GM12878 (cell line): ENCODE results near the gene SLC7A10. TPM values are rescaled to one million over a fixed set of nuclear protein-coding genes. Genes with fewer than 3 reads are reported as not detected.

Experiments
- ATAC-seq: fragments of 200-7000 bp; cut with Tn5 transposase; 3 replicates; pipeline ENCODE4 v1.9.1; 2020; ENCODE audit warnings: mild to moderate bottlenecking, moderate library complexity
- BruUV-seq: library from RNA; stranded (reverse); fragments of 400-500 nt; replicated peaks from 2 replicates; lab custom pipeline; 2021; lab: Mats Ljungman, UMichigan
- CTCF ChIA-PET: fragments of 300-600 bp; sonication (Branson Sonifier 250); formaldehyde crosslinking; extraction: SDS; loops from one replicate; lab custom pipeline; 2021; ENCODE audit warnings: inconsistent platforms; lab: Yijun Ruan, JAX
- POLR2A ChIA-PET: fragments of 350-600 bp; formaldehyde crosslinking; extraction: SDS; loops from one replicate; lab custom pipeline; 2021; ENCODE audit warnings: inconsistent platforms; lab: Charles Lee
- RAD21 ChIA-PET: fragments of 300-600 bp; sonication (Branson Sonifier 250); formaldehyde crosslinking; loops from one replicate; lab custom pipeline; 2023; ENCODE audit warnings: antibody characterized with exemption; ENCODE audit not compliant: unreplicated experiment; lab: Charles Lee
- SMC1A ChIA-PET: fragments of 300-600 bp; sonication (Branson Sonifier 250); formaldehyde crosslinking; loops from one replicate; lab custom pipeline; 2023; ENCODE audit not compliant: unreplicated experiment, uncharacterized antibody; lab: Charles Lee
- DNase-seq: peaks from one replicate; pipeline ENCODE4 v3.0.0-alpha.2; 2011; ENCODE audit warnings: low read depth, low spot score
- FAIRE-seq: peaks from 3 replicates; lab custom pipeline; 2011; peaks lifted over from hg19 to GRCh38; lab: Jason Lieb, UNC
- H2AFZ ChIP-seq: 2 replicates; pipeline ENCODE4 v1.6.0; 2011; ENCODE audit warnings: low read depth, low read length, control low read depth; ENCODE audit not compliant: control insufficient read depth
- H3K27ac ChIP-seq: 2 replicates; pipeline ENCODE4 v1.5.1; 2011; ENCODE audit warnings: control low read depth; ENCODE audit not compliant: control insufficient read depth, insufficient read depth
- H3K27me3 ChIP-seq, 2 experiments: replicated peaks in 1 of 2; 2 replicates each; pipeline versions ENCODE4 v1.6.0 to v1.6.1; 2011; ENCODE audit warnings: low read length in 1 of 2; ENCODE audit not compliant: control insufficient read depth in 2 of 2, insufficient read depth in 2 of 2
- H3K36me3 ChIP-seq, 2 experiments: 2 replicates each; pipeline ENCODE4 v1.5.1; 2011; ENCODE audit warnings: low read length in 1 of 2; ENCODE audit not compliant: control insufficient read depth in 2 of 2, insufficient read depth in 2 of 2
- H3K4me1 ChIP-seq: 2 replicates; pipeline ENCODE4 v1.6.1; 2011; ENCODE audit warnings: mild to moderate bottlenecking, low read length, moderate library complexity, mixed read lengths; ENCODE audit not compliant: control insufficient read depth, insufficient read depth
- H3K4me2 ChIP-seq: 2 replicates; pipeline ENCODE4 v1.6.0; 2011; ENCODE audit warnings: control low read depth; ENCODE audit not compliant: control insufficient read depth, insufficient read depth
- H3K4me3 ChIP-seq: fragments of 200-600 bp; sonication (generic); 2 replicates; pipeline ENCODE4 v1.5.1; 2016
- H3K79me2 ChIP-seq: 2 replicates; pipeline ENCODE4 v1.6.0; 2011; ENCODE audit warnings: low read length; ENCODE audit not compliant: control insufficient read depth, insufficient read depth
- H3K9ac ChIP-seq: 2 replicates; pipeline ENCODE4 v1.8.0; 2011; ENCODE audit warnings: low read length, control low read depth, mixed read lengths; ENCODE audit not compliant: control insufficient read depth, insufficient read depth
- H3K9me3 ChIP-seq: replicated peaks from 3 replicates; pipeline ENCODE4 v1.5.1; 2011; ENCODE audit warnings: mild to moderate bottlenecking, low read length; ENCODE audit not compliant: control insufficient read depth, insufficient read depth
- H4K20me1 ChIP-seq: 2 replicates; pipeline ENCODE4 v1.6.0; 2011; ENCODE audit not compliant: control insufficient read depth, insufficient read depth
- BCL3 ChIP-seq: IDR thresholded peaks from 2 replicates; pipeline ENCODE4 v1.6.1; 2011; ENCODE audit warnings: borderline replicate concordance, low read depth, mild to moderate bottlenecking, moderate library complexity, low read length; ENCODE audit not compliant: insufficient read depth, poor library complexity, severe bottlenecking
- EGR1 ChIP-seq, 2 experiments: IDR thresholded peaks; 1 replicate in 1 of 2; 2 replicates in 1 of 2; pipeline ENCODE4 v1.6.1; 2011 to 2012; ENCODE audit warnings: low read depth in 2 of 2, low read length in 2 of 2, borderline replicate concordance in 1 of 2, mild to moderate bottlenecking in 1 of 2, moderate library complexity in 1 of 2
- KDM1A ChIP-seq: fragments of 200-600 bp; sonication (generic); IDR thresholded peaks from 2 replicates; pipeline ENCODE4 v1.6.1; 2016; ENCODE audit warnings: borderline replicate concordance
- MTA2 ChIP-seq: fragments of 450-650 bp; IDR thresholded peaks from 2 replicates; pipeline ENCODE4 v1.6.1; 2016; ENCODE audit warnings: low read depth, mild to moderate bottlenecking, moderate library complexity
- NFIC ChIP-seq: IDR thresholded peaks from 2 replicates; pipeline ENCODE4 v1.6.1; 2012; ENCODE audit warnings: low read depth, mild to moderate bottlenecking, inconsistent platforms, low read length, moderate library complexity
- PBX3 ChIP-seq: IDR thresholded peaks from 2 replicates; pipeline ENCODE4 v1.6.1; 2011; ENCODE audit warnings: mild to moderate bottlenecking, low read depth, low read length, moderate library complexity; ENCODE audit not compliant: insufficient replicate concordance
- POLR2AphosphoS2 ChIP-seq: IDR thresholded peaks from 2 replicates; pipeline ENCODE4 v1.6.1; 2011; ENCODE audit warnings: low read depth, mild to moderate bottlenecking, low read length, improper control_type of control experiment, moderate library complexity
- SKIL ChIP-seq: fragments of 450-650 bp; IDR thresholded peaks from 2 replicates; pipeline ENCODE4 v1.6.1; 2017; ENCODE audit warnings: mild to moderate bottlenecking, low read depth, inconsistent platforms; ENCODE audit not compliant: poor library complexity, severe bottlenecking
- TCF7 ChIP-seq: IDR thresholded peaks from 2 replicates; pipeline ENCODE4 v1.6.1; 2014; ENCODE audit warnings: antibody characterized with exemption, borderline replicate concordance
- ZNF24 ChIP-seq: fragments of 450-650 bp; IDR thresholded peaks from 2 replicates; pipeline ENCODE4 v1.6.1; 2017; ENCODE audit warnings: antibody characterized with exemption, mild to moderate bottlenecking
- ZNF592 ChIP-seq: fragments of 450-650 bp; IDR thresholded peaks from 2 replicates; pipeline ENCODE4 v1.6.1; 2017; ENCODE audit warnings: mild to moderate bottlenecking, moderate library complexity
- WGBS: methylation state at CpG from one replicate; pipeline ENCODE4 v1.1.6; 2016; ENCODE audit warnings: low lambda C conversion rate; ENCODE audit not compliant: insufficient replicate concordance, insufficient coverage; ENCODE audit errors: missing lambda C conversion rate; 5-methylcytosine and 5-hydroxymethylcytosine counted together
- in situ Hi-C: fragments of 300-500 bp; cut with MboI; formaldehyde crosslinking; loops from 9 replicates; pipeline ENCODE4 v1.14.3; 2018; ENCODE audit warnings: mixed read lengths
- intact Hi-C: fragments of 100-400 bp; cut with micrococcal nuclease; formaldehyde crosslinking; loops from one replicate; pipeline ENCODE4 v1.14.2; 2022; ENCODE audit not compliant: unreplicated experiment
- polyA plus RNA-seq, 11 experiments: library from polyadenylated mRNA; depleted of rRNA in 4 of 11; unstranded in 6 of 11; stranded (reverse) in 5 of 11; fragments of >200 nt; fragmentation: Nextera tagmentation in 4 of 11; fragmentation: Illumina TruSeq in 1 of 11; extraction: Ambion mirVana in 4 of 11; extraction: Trizol in 1 of 11; gene quantifications; 1 replicate in 1 of 11; 2 replicates in 10 of 11; pipeline versions ENCODE4 v1.2.1 to v1.2.3, GENCODE V29; 2011 to 2016; ENCODE audit warnings: inconsistent platforms in 2 of 11, missing spikeins in 2 of 11, low read depth in 1 of 11
- total RNA-seq, 4 experiments: library from RNA; depleted of rRNA in 3 of 4; stranded (reverse); fragments of >200 nt in 3 of 4; fragmentation: Illumina TruSeq in 1 of 4; extraction: Trizol in 1 of 4; gene quantifications; 2 replicates each; pipeline versions ENCODE4 v1.2.1 to v1.2.3, GENCODE V29; 2013 to 2021

SLC7A10 gene
- total and polyA plus RNA-seq, 10 of the 15 experiments (the other 5 are each of a cell fraction or from before 2014, with no cell fraction given), result not detected

- BruUV-seq, result no TSS peak
- Histone ChIP-seq H2AFZ (peak overlapping the region; percentile 71), H3K27me3 (peaks cover 0 to 3% of the 10 kb centered on the region in 2 experiments; a peak in 1 of 4 replicates), H3K36me3 (no peaks in the 10 kb centered on the region), H3K4me3 (peak overlapping the region; percentile 39; the same call in 1 of the 2 replicates), H3K9me3 (no peaks in the 10 kb centered on the region), H3K4me1 (peaks cover 11% of the 10 kb centered on the region), H3K27ac (no peak overlapping the region), H3K4me2 (peak overlapping the region; percentile 85), H4K20me1 (no peaks in the 10 kb centered on the region), H3K79me2 (no peaks in the 10 kb centered on the region), H3K9ac (peak overlapping the region; percentile 25; the same call in 1 of the 2 replicates)
- ATAC-seq, result peak; percentile 99
- ChIA-PET POLR2A (no interaction called here), CTCF (interaction anchor here (0.6 to 5.2 kb wide), 23 partner anchors 12 to 181 kb away, joined by 3 to 46 read pairs (median 3); partner anchors contain the start of gene GPATCH1), SMC1A (interaction anchor here (1.0 to 1.8 kb wide), 4 partner anchors 10 to 173 kb away, joined by 3 to 8 read pairs (median 4); partner anchors contain the start of gene SLC7A10), RAD21 (interaction anchor here (1.0 to 2.0 kb wide), 4 partner anchors 8 to 171 kb away, joined by 3 to 8 read pairs (median 4); no protein-coding TSS in a partner anchor)
- peak; percentile 91 for FAIRE-seq
- intact Hi-C loops, result loop anchor here (1.0 to 5.0 kb wide), 4 partner anchors 45 to 537 kb away; no protein-coding TSS in a partner anchor
- in situ Hi-C loops, result loop anchor here (5.0 to 25.0 kb wide), 3 partner anchors 93 to 527 kb away; no protein-coding TSS in a partner anchor
- DNase-seq, result peak; percentile 61
- WGBS, result under 1% methylated on average over 28 of the region's 30 CpGs
- TF ChIP-seq POLR2AphosphoS2 (no peak), ZNF24 (no peak), ZNF592 (no peak), PBX3 (no peak), EGR1 (IDR thresholded peaks at IDR 0.05; ENCODE audit: borderline replicate concordance in 1 of 2, low read depth in 2 of 2, low read length in 2 of 2) (0 out of 3 replicates have a peak, but pooled peaks of 1 of the 2 experiments have one; percentile 14), KDM1A (no peak), SKIL (no peak), NFIC (no peak), MTA2 (peak; percentile 24; the same call in 1 of the 2 replicates), TCF7 (no peak), BCL3 (no peak)
Observed at GRCh38 chr19:33235269-33235995, 9.8 kb upstream of the SLC7A10 start.
